Measurements from ENCODE around the gene WDR93.

Gene WDR93

GRCh38 chr15:89792106-89792805 lies 101.6 kb downstream of the WDR93 start:
- no peak for DNase-seq
